Neuronal stem cell (in vitro differentiated cells): ENCODE data around the gene RAD51B.
A peak's percentile ranks its signal among the peaks of the same experiment; 100 is the strongest.

Experiments used
- DNase-seq: peaks from one replicate; pipeline ENCODE4 v3.0.0-alpha.2; 2013; ENCODE audit warnings: low spot score
- H2AFZ ChIP-seq: one replicate; pipeline ENCODE4 v1.6.1; 2013; ENCODE audit warnings: mild to moderate bottlenecking, low read length, inconsistent platforms
- H2AK5ac ChIP-seq: 2 replicates; pipeline ENCODE4 v1.6.1; 2013; ENCODE audit warnings: low read depth, mild to moderate bottlenecking, inconsistent platforms, low read length, moderate library complexity, mixed read lengths
- H2BK120ac ChIP-seq: 2 replicates; pipeline ENCODE4 v1.6.1; 2013; ENCODE audit warnings: low read depth, mild to moderate bottlenecking, inconsistent platforms, low read length, moderate library complexity, mixed read lengths
- H2BK12ac ChIP-seq: one replicate; pipeline ENCODE4 v1.6.1; 2013; ENCODE audit warnings: low read length, inconsistent platforms
- H2BK15ac ChIP-seq: 2 replicates; pipeline ENCODE4 v1.6.1; 2013; ENCODE audit warnings: mild to moderate bottlenecking, low read length, inconsistent platforms, mixed read lengths
- H2BK5ac ChIP-seq: one replicate; pipeline ENCODE4 v1.6.1; 2013; ENCODE audit warnings: inconsistent platforms, mild to moderate bottlenecking, low read length, moderate library complexity
- H3K14ac ChIP-seq: one replicate; pipeline ENCODE4 v1.6.1; 2013; ENCODE audit warnings: low read length, inconsistent platforms
- H3K18ac ChIP-seq: 2 replicates; pipeline ENCODE4 v1.6.1; 2013; ENCODE audit warnings: low read length, inconsistent platforms
- H3K23ac ChIP-seq: 2 replicates; pipeline ENCODE4 v1.6.1; 2013; ENCODE audit warnings: low read depth, mild to moderate bottlenecking, mixed read lengths, low read length, inconsistent platforms; ENCODE audit not compliant: poor library complexity
- H3K27ac ChIP-seq: replicated peaks from 3 replicates; pipeline ENCODE4 v1.5.1; 2013; ENCODE audit warnings: low read length, inconsistent platforms
- H3K27me3 ChIP-seq, 3 experiments: 2 replicates each; pipeline ENCODE4 v1.6.1; 2013; ENCODE audit warnings: low read length in 3 of 3, mild to moderate bottlenecking in 2 of 3, inconsistent platforms in 1 of 3, low read depth in 1 of 3, mixed read lengths in 1 of 3, moderate library complexity in 1 of 3; ENCODE audit not compliant: control insufficient read depth in 3 of 3, insufficient read depth in 3 of 3
- H3K36me3 ChIP-seq, 2 donors: replicated peaks in 1 of 2; 2 replicates each; pipeline ENCODE4 v1.6.1; 2013; ENCODE audit warnings: low read length in 2 of 2; ENCODE audit not compliant: control insufficient read depth in 2 of 2, insufficient read depth in 2 of 2
- H3K4ac ChIP-seq: 2 replicates; pipeline ENCODE4 v1.6.1; 2013; ENCODE audit warnings: inconsistent platforms, mild to moderate bottlenecking, low read length, moderate library complexity
- H3K4me1 ChIP-seq, 2 donors: 1 replicate in 1 of 2; 2 replicates in 1 of 2; pipeline ENCODE4 v1.6.1; 2013; ENCODE audit warnings: low read length in 2 of 2, low read depth in 1 of 2; ENCODE audit not compliant: control insufficient read depth in 2 of 2, insufficient read depth in 1 of 2
- H3K4me2 ChIP-seq: one replicate; pipeline ENCODE4 v1.6.1; 2013; ENCODE audit warnings: mild to moderate bottlenecking, low read length, inconsistent platforms; ENCODE audit not compliant: insufficient read depth, poor library complexity, severe bottlenecking
- H3K4me3 ChIP-seq, 2 donors: 2 replicates each; pipeline ENCODE4 v1.5.1; 2013; ENCODE audit warnings: low read length in 2 of 2, mild to moderate bottlenecking in 2 of 2, inconsistent platforms in 1 of 2, moderate library complexity in 1 of 2
- H3K79me1 ChIP-seq: one replicate; pipeline ENCODE4 v1.6.1; 2013; ENCODE audit warnings: low read depth, mild to moderate bottlenecking, inconsistent platforms, low read length, moderate library complexity
- H3K9ac ChIP-seq: one replicate; pipeline ENCODE4 v1.6.1; 2013; ENCODE audit warnings: mild to moderate bottlenecking, low read depth, low read length, inconsistent platforms; ENCODE audit not compliant: poor library complexity
- H3K9me3 ChIP-seq, 2 donors: replicated peaks in 1 of 2; 2 replicates each; pipeline versions ENCODE3 to v1.6.1; 2013; ENCODE audit warnings: low read length in 2 of 2, mild to moderate bottlenecking in 2 of 2, inconsistent platforms in 1 of 2, low read depth in 1 of 2, mixed read lengths in 1 of 2, moderate library complexity in 1 of 2; ENCODE audit not compliant: control insufficient read depth in 2 of 2, insufficient read depth in 1 of 2
- H4K8ac ChIP-seq: one replicate; pipeline ENCODE4 v1.6.1; 2013; ENCODE audit warnings: low read depth, mild to moderate bottlenecking, inconsistent platforms, low read length, moderate library complexity
- H4K91ac ChIP-seq: one replicate; pipeline ENCODE4 v1.6.1; 2013; ENCODE audit warnings: low read length, low read depth, mild to moderate bottlenecking, inconsistent platforms; ENCODE audit not compliant: poor library complexity
- WGBS, 2 donors: extraction: QIAGEN DNeasy Blood & Tissue Kit; methylation state at CpG; one replicate each; pipeline ENCODE4 v1.1.7; 2013; ENCODE audit warnings: missing lambda C conversion rate in 2 of 2, mixed read lengths in 1 of 2; ENCODE audit not compliant: insufficient read length in 2 of 2, insufficient replicate concordance in 1 of 2; ENCODE audit errors: extremely low coverage in 2 of 2; 5-methylcytosine and 5-hydroxymethylcytosine counted together

RAD51B gene

GRCh38 chr14:68584786-68585185 lies 765.2 kb downstream of the RAD51B start:
- Histone ChIP-seq H3K4me2 (no peak overlapping the region), H3K4me1 (peaks cover 38 to 44% of the 10 kb centered on the region in 2 donors), H4K91ac (no peak overlapping the region), H3K23ac (no peak overlapping the region), H2BK12ac (no peak overlapping the region), H3K14ac (no peak overlapping the region), H3K36me3 (no peaks in the 10 kb centered on the region), H2BK15ac (no peak overlapping the region), H2AFZ (no peak overlapping the region), H3K27ac (peak overlapping the region; percentile 34), H3K79me1 (no peaks in the 10 kb centered on the region), H4K8ac (no peak overlapping the region), H3K4ac (no peak overlapping the region), H3K9me3 (peaks cover 0 to 7% of the 10 kb centered on the region in 2 donors), H3K4me3 (no peak overlapping the region), H2BK5ac (no peak overlapping the region), H3K9ac (no peak overlapping the region), H3K27me3 (no peaks in the 10 kb centered on the region), H2AK5ac (no peak overlapping the region), H2BK120ac (no peak overlapping the region), H3K18ac (no peak overlapping the region)
- DNase-seq, result no peak
- WGBS, 2 donors, result no CpG with 5 or more reads among the region's 4 CpGs

GRCh38 chr14:68585690-68586089 lies 766.1 kb downstream of the RAD51B start:
- Histone ChIP-seq H2BK120ac (no peak overlapping the region), H3K79me1 (no peaks in the 10 kb centered on the region), H3K27ac (peak overlapping the region; percentile 34), H3K27me3 (no peaks in the 10 kb centered on the region), H3K23ac (no peak overlapping the region), H4K8ac (no peak overlapping the region), H3K9me3 (peaks cover 0 to 7% of the 10 kb centered on the region in 2 donors), H3K4me2 (no peak overlapping the region), H2BK5ac (peak overlapping the region; percentile 7), H2BK15ac (no peak overlapping the region), H3K36me3 (no peaks in the 10 kb centered on the region), H3K9ac (no peak overlapping the region), H4K91ac (no peak overlapping the region), H3K4me3 (peak overlapping the region in 1 of 2 donors; percentile 14), H2AK5ac (no peak overlapping the region), H2BK12ac (no peak overlapping the region), H3K14ac (no peak overlapping the region), H3K4me1 (peaks cover 37 to 44% of the 10 kb centered on the region in 2 donors), H3K18ac (no peak overlapping the region), H2AFZ (peak overlapping the region; percentile 87), H3K4ac (no peak overlapping the region)
- WGBS, 2 donors, result no CpG with 5 or more reads among the region's 16 CpGs
- DNase-seq, result no peak

DNA sequence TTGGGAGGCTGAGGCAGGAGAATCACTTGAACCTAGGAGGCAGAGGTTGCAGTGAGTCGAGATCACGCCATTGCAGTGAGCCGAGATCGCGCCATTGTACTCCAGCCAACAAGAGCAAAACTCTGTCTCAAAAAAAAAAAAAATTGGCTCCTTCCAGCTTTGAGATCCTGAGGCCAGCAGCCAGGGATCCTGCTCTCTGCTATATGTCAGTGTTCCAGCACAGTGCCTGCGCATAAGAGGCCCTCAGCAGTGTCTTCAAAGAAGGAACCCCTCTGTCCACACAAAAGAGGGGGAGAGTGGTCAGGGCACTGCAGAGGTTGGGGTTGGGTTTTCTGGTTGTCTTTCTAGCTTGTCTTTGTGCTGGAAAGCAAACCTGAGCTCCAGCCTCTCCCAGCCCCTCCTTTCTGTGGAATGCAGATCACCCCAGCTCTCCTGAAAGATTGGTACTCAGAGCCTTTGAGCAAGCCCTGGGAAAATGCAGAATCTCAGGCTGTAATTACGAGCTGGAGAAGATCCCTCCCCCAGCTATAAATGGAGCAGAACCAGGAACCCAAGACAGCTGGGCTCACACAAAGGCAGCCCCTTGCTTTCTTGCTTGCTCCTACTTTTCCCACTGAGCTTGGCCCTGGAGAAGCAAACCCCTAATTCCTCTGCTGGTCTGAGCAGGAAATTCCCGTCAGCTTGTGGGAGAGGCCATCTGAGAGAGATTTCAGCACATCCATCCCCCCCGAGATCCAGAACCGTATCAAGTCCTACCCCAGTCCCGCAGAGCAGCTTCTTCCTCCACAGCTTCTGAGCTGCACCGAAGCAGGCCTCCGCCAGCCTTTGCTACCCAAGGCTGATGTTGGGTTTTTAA lies 767.5 kb downstream of the RAD51B start:
- H3K36me3 ChIP-seq, result no peaks in the 10 kb centered on the region
- H3K9ac ChIP-seq, result no peak overlapping the region
- no peaks in the 10 kb centered on the region for H3K27me3 ChIP-seq
- DNase-seq, result no peak
- no peak overlapping the region for H4K8ac ChIP-seq
- no peak overlapping the region for H3K23ac ChIP-seq
- peak overlapping the region; percentile 21 for H2BK5ac ChIP-seq
- H3K4ac ChIP-seq, result no peak overlapping the region
- peaks cover 0 to 7% of the 10 kb centered on the region in 2 donors for H3K9me3 ChIP-seq
- peak overlapping the region; percentile 35 for H2AK5ac ChIP-seq
- H3K79me1 ChIP-seq, result no peaks in the 10 kb centered on the region
- peak overlapping the region; percentile 76 for H3K18ac ChIP-seq
- H4K91ac ChIP-seq, result no peak overlapping the region
- peak overlapping the region; percentile 69 for H2BK12ac ChIP-seq
- peak overlapping the region; percentile 2 for H2BK15ac ChIP-seq
- H3K27ac ChIP-seq, result peak overlapping the region; percentile 65
- WGBS, 2 donors, result no CpG with 5 or more reads among the region's 13 CpGs
- H3K4me1 ChIP-seq, result peaks cover 37 to 44% of the 10 kb centered on the region in 2 donors
- no peak overlapping the region for H2AFZ ChIP-seq
- H3K4me3 ChIP-seq, result no peak overlapping the region
- H2BK120ac ChIP-seq, result no peak overlapping the region
- H3K4me2 ChIP-seq, result no peak overlapping the region
- H3K14ac ChIP-seq, result no peak overlapping the region

DNA sequence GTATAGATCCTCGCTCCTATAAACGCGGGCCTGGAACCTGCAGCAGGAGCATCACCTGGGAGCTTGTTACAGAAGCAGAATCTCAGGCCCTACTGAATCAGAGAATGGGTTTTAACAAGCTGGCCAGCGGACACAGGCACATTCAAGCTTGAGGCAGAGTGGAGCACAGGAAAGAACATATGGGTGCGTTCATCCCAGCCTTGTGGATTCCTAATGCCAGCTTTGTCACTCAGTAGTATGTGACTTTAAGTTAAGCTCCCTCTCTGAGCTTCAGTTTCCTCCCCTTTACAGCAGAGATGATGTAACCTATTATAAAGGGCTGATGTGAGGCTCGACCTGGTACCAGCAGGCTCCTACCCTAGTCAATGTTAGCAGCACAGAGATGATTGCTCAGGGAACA lies 768.4 kb downstream of the RAD51B start:
- no CpG with 5 or more reads among the region's 6 CpGs for WGBS, 2 donors
- no peak overlapping the region for H2BK12ac ChIP-seq
- no peak overlapping the region for H2BK120ac ChIP-seq
- no peak overlapping the region for H3K27ac ChIP-seq
- no peak overlapping the region for H3K4me3 ChIP-seq
- H3K18ac ChIP-seq, result no peak overlapping the region
- H3K14ac ChIP-seq, result no peak overlapping the region
- no peak overlapping the region for H4K8ac ChIP-seq
- H2AK5ac ChIP-seq, result peak overlapping the region; percentile 35
- H3K36me3 ChIP-seq, result no peaks in the 10 kb centered on the region
- H3K4me1 ChIP-seq, result peaks cover 37 to 44% of the 10 kb centered on the region in 2 donors
- H3K9me3 ChIP-seq, result peaks cover 0 to 7% of the 10 kb centered on the region in 2 donors
- no peak overlapping the region for H3K9ac ChIP-seq
- peak overlapping the region; percentile 2 for H2BK15ac ChIP-seq
- no peak overlapping the region for H2BK5ac ChIP-seq
- no peak overlapping the region for H3K23ac ChIP-seq
- H3K27me3 ChIP-seq, result no peaks in the 10 kb centered on the region
- DNase-seq, result no peak
- H3K4ac ChIP-seq, result no peak overlapping the region
- H4K91ac ChIP-seq, result no peak overlapping the region
- H3K4me2 ChIP-seq, result no peak overlapping the region
- no peak overlapping the region for H2AFZ ChIP-seq
- no peaks in the 10 kb centered on the region for H3K79me1 ChIP-seq
